OCI-LY7 (cell line): Measurements from ENCODE around the gene TRAF3IP3. TPM values are rescaled to one million over a fixed set of nuclear protein-coding genes. Genes with fewer than 3 reads are reported as not detected.

Source experiments
- BruUV-seq: library from RNA; stranded (reverse); fragments of 400-500 nt; replicated peaks from 2 replicates; lab custom pipeline; 2021; lab: Mats Ljungman, UMichigan
- CTCF ChIA-PET: fragments of 300-600 bp; sonication (Branson Sonifier 250); formaldehyde crosslinking; loops from one replicate; lab custom pipeline; 2022; ENCODE audit warnings: antibody characterized with exemption; ENCODE audit not compliant: unreplicated experiment; lab: Charles Lee
- POLR2A ChIA-PET: fragments of 300-600 bp; sonication (Branson Sonifier 250); formaldehyde crosslinking; loops from one replicate; lab custom pipeline; 2022; ENCODE audit warnings: antibody characterized with exemption; lab: Charles Lee
- DNase-seq: peaks from one replicate; pipeline ENCODE4 v3.0.0-alpha.2; 2015; ENCODE audit warnings: low spot score
- H2AFZ ChIP-seq: fragments of 200-600 bp; sonication (generic), shearing (Covaris generic); 2 replicates; pipeline ENCODE4 v1.6.1; 2014; ENCODE audit warnings: mild to moderate bottlenecking, antibody characterized with exemption, low read length, moderate library complexity
- H3K27ac ChIP-seq: fragments of 200-600 bp; sonication (generic); 2 replicates; pipeline ENCODE4 v1.5.1; 2014; ENCODE audit warnings: mixed run types, low read depth, mild to moderate bottlenecking, moderate library complexity, low read length, inconsistent platforms; ENCODE audit not compliant: poor library complexity, severe bottlenecking
- H3K36me3 ChIP-seq: fragments of 200-600 bp; sonication (generic); 2 replicates; pipeline ENCODE4 v1.6.1; 2014; ENCODE audit warnings: mild to moderate bottlenecking, antibody characterized with exemption, low read length, moderate library complexity, mixed read lengths; ENCODE audit not compliant: insufficient read depth
- H3K4me1 ChIP-seq: fragments of 200-600 bp; sonication (generic); 2 replicates; pipeline ENCODE4 v1.5.1; 2014; ENCODE audit warnings: mild to moderate bottlenecking, low read length; ENCODE audit not compliant: insufficient read depth, poor library complexity, severe bottlenecking
- H3K4me2 ChIP-seq: fragments of 200-600 bp; sonication (generic); 2 replicates; pipeline ENCODE4 v1.6.1; 2014; ENCODE audit warnings: mild to moderate bottlenecking, low read length
- H3K4me3 ChIP-seq: fragments of 200-600 bp; sonication (generic); 2 replicates; pipeline ENCODE4 v1.5.1; 2014; ENCODE audit warnings: mild to moderate bottlenecking, low read depth, low read length; ENCODE audit not compliant: poor library complexity, severe bottlenecking
- H3K79me2 ChIP-seq: fragments of 200-600 bp; sonication (generic); 2 replicates; pipeline ENCODE4 v1.6.1; 2016; ENCODE audit warnings: low read depth, mild to moderate bottlenecking, low read length, moderate library complexity, mixed read lengths; ENCODE audit not compliant: insufficient read depth
- H3K9me2 ChIP-seq: fragments of 200-600 bp; sonication (generic); 2 replicates; pipeline ENCODE4 v1.6.1; 2016; ENCODE audit warnings: mild to moderate bottlenecking, low read length, mixed read lengths; ENCODE audit not compliant: insufficient read depth
- H3K9me3 ChIP-seq: fragments of 200-600 bp; sonication (generic); 2 replicates; pipeline ENCODE4 v1.6.1; 2014; ENCODE audit warnings: mild to moderate bottlenecking, mixed run types, low read length, mixed read lengths
- H4K20me1 ChIP-seq: fragments of 200-600 bp; sonication (generic); 2 replicates; pipeline ENCODE4 v1.6.1; 2014; ENCODE audit warnings: mild to moderate bottlenecking, antibody characterized with exemption, low read length, moderate library complexity, mixed read lengths; ENCODE audit not compliant: insufficient read depth
- EZH2phosphoT487 ChIP-seq: fragments of 200-600 bp; sonication (generic); IDR thresholded peaks from 2 replicates; pipeline ENCODE4 v1.6.1; 2018; ENCODE audit warnings: low read depth, borderline replicate concordance, mild to moderate bottlenecking, mixed run types, antibody characterized with exemption, low read length, moderate library complexity, mixed read lengths
- intact Hi-C: fragments of 100-400 bp; cut with micrococcal nuclease; formaldehyde crosslinking; loops from one replicate; pipeline ENCODE4 v1.10.0; 2022; ENCODE audit not compliant: unreplicated experiment
- total RNA-seq, 2 experiments: library from RNA; depleted of rRNA in 1 of 2; stranded (reverse); fragments of >200 nt in 1 of 2; shearing (Covaris generic) in 1 of 2; gene quantifications; 2 replicates each; pipeline ENCODE4 v1.2.3, GENCODE V29; 2014 to 2022
- TF ChIP-seq, protein P1 (sequence below): fragments of 200-600 bp; sonication (generic); conservative IDR thresholded peaks from 2 replicates; pipeline ENCODE4 v1.5.1; 2014; ENCODE audit warnings: mild to moderate bottlenecking, antibody characterized with exemption, low read length, moderate library complexity, mixed read lengths

The TRAF3IP3 gene
- total RNA-seq, 2 experiments from 2014 or later, result 22.1 to 53.6 TPM

- Histone ChIP-seq H3K9me3 (no peaks in the 10 kb centered on the region), H2AFZ (no peak overlapping the region), H3K79me2 (no peaks in the 10 kb centered on the region), H3K4me3 (peak overlapping the region; percentile 20), H3K4me2 (peak overlapping the region; percentile 68), H3K36me3 (peaks cover 43% of the 10 kb centered on the region), H4K20me1 (no peaks in the 10 kb centered on the region), H3K9me2 (no peaks in the 10 kb centered on the region), H3K4me1 (peaks cover 33% of the 10 kb centered on the region), H3K27ac (peak overlapping the region; percentile 40)
- peak; percentile 44 for DNase-seq
- intact Hi-C loops, result no loop called here
- CTCF ChIA-PET, result no interaction called here
- no TSS peak for BruUV-seq
- POLR2A ChIA-PET, result interaction anchor here (1.0 to 3.2 kb wide), 4 partner anchors 8 to 18 kb away, joined by 4 to 24 read pairs (median 10); partner anchors contain the start of genes C1orf74 and TRAF3IP3
- TF ChIP-seq, protein P1, sequence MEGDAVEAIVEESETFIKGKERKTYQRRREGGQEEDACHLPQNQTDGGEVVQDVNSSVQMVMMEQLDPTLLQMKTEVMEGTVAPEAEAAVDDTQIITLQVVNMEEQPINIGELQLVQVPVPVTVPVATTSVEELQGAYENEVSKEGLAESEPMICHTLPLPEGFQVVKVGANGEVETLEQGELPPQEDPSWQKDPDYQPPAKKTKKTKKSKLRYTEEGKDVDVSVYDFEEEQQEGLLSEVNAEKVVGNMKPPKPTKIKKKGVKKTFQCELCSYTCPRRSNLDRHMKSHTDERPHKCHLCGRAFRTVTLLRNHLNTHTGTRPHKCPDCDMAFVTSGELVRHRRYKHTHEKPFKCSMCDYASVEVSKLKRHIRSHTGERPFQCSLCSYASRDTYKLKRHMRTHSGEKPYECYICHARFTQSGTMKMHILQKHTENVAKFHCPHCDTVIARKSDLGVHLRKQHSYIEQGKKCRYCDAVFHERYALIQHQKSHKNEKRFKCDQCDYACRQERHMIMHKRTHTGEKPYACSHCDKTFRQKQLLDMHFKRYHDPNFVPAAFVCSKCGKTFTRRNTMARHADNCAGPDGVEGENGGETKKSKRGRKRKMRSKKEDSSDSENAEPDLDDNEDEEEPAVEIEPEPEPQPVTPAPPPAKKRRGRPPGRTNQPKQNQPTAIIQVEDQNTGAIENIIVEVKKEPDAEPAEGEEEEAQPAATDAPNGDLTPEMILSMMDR, result no peak
- no peak for TF ChIP-seq EZH2phosphoT487
These were observed 18.7 kb downstream of the TRAF3IP3 start for GRCh38 chr1:209774592-209774991.

- POLR2A ChIA-PET, result interaction anchor here (1.0 to 2.5 kb wide), 6 partner anchors 8 to 20 kb away, joined by 3 to 11 read pairs (median 4); partner anchors contain the start of genes C1orf74 and TRAF3IP3
- intact Hi-C loops, result no loop called here
- H3K4me2 ChIP-seq, result peak overlapping the region; percentile 68
- no peak for TF ChIP-seq EZH2phosphoT487
- TF ChIP-seq, protein P1, result no peak
- H2AFZ ChIP-seq, result no peak overlapping the region
- CTCF ChIA-PET, result no interaction called here
- BruUV-seq, result no TSS peak
- no peaks in the 10 kb centered on the region for H3K9me3 ChIP-seq
- H3K79me2 ChIP-seq, result no peaks in the 10 kb centered on the region
- H3K4me3 ChIP-seq, result peak overlapping the region; percentile 20
- peak overlapping the region; percentile 40 for H3K27ac ChIP-seq
- peak; percentile 21 for DNase-seq
- peaks cover 52% of the 10 kb centered on the region for H3K36me3 ChIP-seq
- H4K20me1 ChIP-seq, result no peaks in the 10 kb centered on the region
- H3K9me2 ChIP-seq, result no peaks in the 10 kb centered on the region
- H3K4me1 ChIP-seq, result peaks cover 27% of the 10 kb centered on the region
These were observed 19.8 kb downstream of the TRAF3IP3 start for GRCh38 chr1:209775678-209776077.

DNA sequence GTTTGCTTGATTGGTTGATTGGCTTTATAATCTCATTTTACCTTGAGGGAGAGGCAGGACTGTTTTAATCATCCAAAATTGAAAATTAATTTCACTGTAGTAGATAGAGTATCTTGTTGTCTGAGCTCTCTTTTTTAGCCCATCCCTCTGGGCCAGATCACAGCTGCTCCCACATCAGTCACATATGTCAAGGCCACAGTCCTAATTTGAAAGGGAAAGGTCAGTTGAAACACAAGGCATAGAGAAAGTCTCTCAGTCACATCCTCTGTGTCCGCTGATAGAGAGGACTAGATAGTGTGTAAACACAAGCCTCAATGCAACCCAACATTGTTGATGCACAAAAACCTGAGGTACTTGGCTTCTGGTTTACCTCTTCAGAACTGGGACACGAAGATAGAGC is 21.7 kb downstream of the TRAF3IP3 start:
- no peaks in the 10 kb centered on the region for H3K9me2 ChIP-seq
- H3K79me2 ChIP-seq, result no peaks in the 10 kb centered on the region
- H4K20me1 ChIP-seq, result no peaks in the 10 kb centered on the region
- peaks cover 27% of the 10 kb centered on the region for H3K4me1 ChIP-seq
- no peak overlapping the region for H3K4me3 ChIP-seq
- no TSS peak for BruUV-seq
- H3K27ac ChIP-seq, result no peak overlapping the region
- no peak for TF ChIP-seq EZH2phosphoT487
- TF ChIP-seq, protein P1, result no peak
- H3K36me3 ChIP-seq, result peaks cover 67% of the 10 kb centered on the region
- DNase-seq, result no peak
- CTCF ChIA-PET, result no interaction called here
- no peak overlapping the region for H3K4me2 ChIP-seq
- H3K9me3 ChIP-seq, result no peaks in the 10 kb centered on the region
- intact Hi-C loops, result no loop called here
- H2AFZ ChIP-seq, result no peak overlapping the region
- POLR2A ChIA-PET, result no interaction called here
